Anterior cingulate cortex (tissue), 58 donors: ENCODE data around the gene DAB2IP.

Experiments
- DNase-seq, 58 donors: peaks; one replicate each; lab custom pipeline; 2025; lab: John Stamatoyannopoulos, UW

DAB2IP gene

GRCh38 chr9:121660367-121660766 is 8.9 kb downstream of the DAB2IP start:
- DNase-seq, result no peak

- DNase-seq, result no peak
Measured at GRCh38 chr9:121660876-121661275, 9.4 kb downstream of the DAB2IP start.

- DNase-seq, result no peak
Measured at GRCh38 chr9:121661328-121661727, 9.9 kb downstream of the DAB2IP start.

GRCh38 chr9:121662359-121662758 is 10.9 kb downstream of the DAB2IP start:
- no peak for DNase-seq

GRCh38 chr9:121662891-121663580 is 11.6 kb downstream of the DAB2IP start:
- DNase-seq, result no peak

- no peak for DNase-seq
Measured at GRCh38 chr9:121663591-121663990, 12.2 kb downstream of the DAB2IP start.

GRCh38 chr9:121666294-121666693 is 14.9 kb downstream of the DAB2IP start:
- no peak for DNase-seq

- no peak for DNase-seq
Measured at GRCh38 chr9:121667214-121667613, 15.8 kb downstream of the DAB2IP start.

GRCh38 chr9:121667890-121668289 is 16.5 kb downstream of the DAB2IP start:
- no peak for DNase-seq

GRCh38 chr9:121670431-121670830 is 19.0 kb downstream of the DAB2IP start:
- peak in 21 of 58 donors; percentile 7 to 72 (median 35) for DNase-seq

- DNase-seq, result no peak
Measured at GRCh38 chr9:121671612-121672155, 20.2 kb downstream of the DAB2IP start.

- DNase-seq, result peak in 24 of 58 donors; percentile 8 to 78 (median 43)
Measured at GRCh38 chr9:121672213-121672612, 20.8 kb downstream of the DAB2IP start.

- no peak for DNase-seq
Measured at GRCh38 chr9:121672986-121673385, 21.6 kb downstream of the DAB2IP start.

- DNase-seq, result no peak
Measured at GRCh38 chr9:121673576-121673975, 22.1 kb downstream of the DAB2IP start.

GRCh38 chr9:121674017-121674416 is 22.6 kb downstream of the DAB2IP start:
- DNase-seq, result no peak

- no peak for DNase-seq
Measured at GRCh38 chr9:121674952-121675351, 23.5 kb downstream of the DAB2IP start.

GRCh38 chr9:121675381-121675780 is 23.9 kb downstream of the DAB2IP start:
- no peak for DNase-seq

GRCh38 chr9:121675969-121676822 is 24.8 kb downstream of the DAB2IP start:
- peak in 12 of 58 donors; percentile 19 to 50 (median 34) for DNase-seq

GRCh38 chr9:121676926-121677325 is 25.5 kb downstream of the DAB2IP start:
- no peak for DNase-seq

- no peak for DNase-seq
Measured at GRCh38 chr9:121678501-121679022, 27.1 kb downstream of the DAB2IP start.
